Measurements from ENCODE around the gene CAND2. TPM values are rescaled to one million over a fixed set of nuclear protein-coding genes. Genes with fewer than 3 reads are reported as not detected.
"Not testable (repeated sequence)": the region's sequence is repeated elsewhere in the genome, so short reads cannot be mapped to it uniquely, and the experiment has no call there.

Gene CAND2
- total RNA-seq, 2 experiments from 2014 or later = 0.15 TPM; not detected in 1

DNA sequence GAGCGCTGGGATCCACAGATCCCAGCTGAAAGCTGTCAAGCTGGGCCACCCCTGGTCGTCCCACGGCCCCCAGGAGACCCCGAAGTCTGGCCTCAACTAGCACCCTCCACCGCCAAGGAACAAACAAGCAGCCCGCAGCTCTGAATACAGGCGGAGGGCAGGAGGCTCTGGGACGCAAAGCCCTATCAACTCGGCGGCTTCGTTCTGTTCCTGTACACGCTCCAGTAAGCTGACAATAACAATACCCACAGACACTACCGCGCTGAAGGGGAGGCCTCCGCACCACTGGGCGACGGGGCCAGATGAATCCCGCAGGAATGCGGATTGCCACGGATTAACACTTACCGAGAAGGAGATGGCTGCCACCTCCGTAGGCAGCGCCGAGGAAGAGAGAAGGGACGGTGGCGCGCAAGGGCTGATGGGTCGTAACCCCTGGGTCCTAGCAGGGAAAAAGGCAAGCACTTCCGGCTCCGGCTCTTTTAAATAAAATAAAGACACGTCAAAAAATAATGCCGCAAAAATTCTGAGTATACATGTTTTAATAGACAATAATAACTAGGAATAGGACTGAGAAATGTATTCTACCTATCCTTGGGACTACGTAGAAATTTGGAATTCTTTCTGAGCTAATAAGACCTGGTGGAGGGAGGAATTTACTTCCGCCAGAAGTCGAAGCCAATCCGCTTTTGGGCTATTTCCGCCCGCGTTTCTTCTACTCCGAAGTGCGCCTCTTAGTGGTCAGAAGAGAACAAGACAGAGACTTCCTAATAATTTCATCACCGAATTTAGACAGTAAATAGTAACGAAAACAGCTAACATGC lies 44.9 kb downstream of the CAND2 start, which contains the start of gene RPL32:
Gene RPL32 (minus strand): TSS at position 417 of the 821 bp plus-strand sequence. CDS start 1,328 bp downstream, outside the sequence.
- H3K27ac Mint-ChIP-seq = peak within 1 kb of the TSS; percentile 96
- H3K36me3 Mint-ChIP-seq (ENCODE audit: low read depth) = peaks cover 47% of the 10 kb centered on the region
- ChIA-PET CTCF (interaction anchor here (0.6 to 3.4 kb wide), 25 partner anchors 9 to 1337 kb away, joined by 3 to 23 read pairs (median 4); partner anchors contain the start of genes CAND2, LSM3, RAF1 and XPC), POLR2A (interaction anchor here (0.7 to 2.4 kb wide), 16 partner anchors 9 to 1338 kb away, joined by 3 to 17 read pairs (median 5); partner anchors contain the start of genes LSM3, NUP210, RAF1 and XPC)
- DNase-seq = peak; percentile 86
- H3K27me3 Mint-ChIP-seq = peaks cover 2% of the 10 kb centered on the region
- H3K4me3 Mint-ChIP-seq = peak within 1 kb of the TSS; percentile 97
- no peaks in the 10 kb centered on the region for H3K9me3 Mint-ChIP-seq
- peaks cover 46% of the 10 kb centered on the region for H3K4me1 Mint-ChIP-seq

DNA sequence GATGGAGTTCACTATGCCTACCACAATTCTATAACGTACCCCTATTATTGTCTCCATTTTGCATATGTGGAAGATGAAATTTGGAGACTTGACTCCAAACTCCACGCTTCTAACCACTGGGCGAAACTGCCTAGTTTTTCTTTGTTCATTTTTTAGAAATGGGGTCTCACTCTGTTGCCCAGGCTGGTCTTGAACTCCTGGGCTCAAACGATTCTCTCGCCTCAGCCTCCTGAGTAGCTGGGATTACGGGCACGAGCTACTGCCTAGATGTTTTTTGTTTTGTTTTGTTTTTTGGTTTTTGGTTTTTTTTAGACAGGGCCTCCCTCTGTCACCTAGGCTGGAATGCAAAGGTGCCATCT lies 45.5 kb downstream of the CAND2 start:
- Mint-ChIP-seq H3K4me3 (peak overlapping the region; percentile 97), H3K27me3 (peaks cover 2% of the 10 kb centered on the region), H3K36me3 (ENCODE audit: low read depth) (peaks cover 43% of the 10 kb centered on the region), H3K27ac (peak overlapping the region; percentile 96), H3K9me3 (no peaks in the 10 kb centered on the region), H3K4me1 (peaks cover 44% of the 10 kb centered on the region)
- DNase-seq = no peak
- CTCF ChIA-PET = interaction anchor here (0.6 to 3.4 kb wide), 22 partner anchors 10 to 362 kb away, joined by 3 to 23 read pairs (median 5); partner anchors contain the start of genes CAND2 and RAF1
- POLR2A ChIA-PET = interaction anchor here (0.7 to 2.4 kb wide), 14 partner anchors 9 to 1337 kb away, joined by 3 to 17 read pairs (median 5); partner anchors contain the start of genes LSM3, RAF1 and XPC

DNA sequence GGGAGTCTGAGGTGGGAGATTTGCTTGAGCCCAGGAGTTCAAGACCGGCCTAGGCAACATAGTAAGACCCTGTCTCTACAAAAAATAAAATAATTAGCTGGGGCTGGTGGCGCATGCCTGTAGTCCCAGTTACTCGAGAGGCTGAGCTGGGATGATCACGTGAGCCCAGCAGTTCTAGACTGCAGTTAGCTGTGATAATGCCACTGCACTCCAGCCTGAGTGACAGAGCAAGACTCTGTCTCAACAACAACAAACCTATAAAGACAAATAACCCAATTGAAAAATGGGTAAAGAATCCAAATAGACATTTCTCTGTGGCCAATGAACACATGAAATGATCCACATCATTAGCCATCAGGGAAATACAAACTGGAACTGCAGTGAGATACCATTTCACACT lies 46.0 kb downstream of the CAND2 start:
- POLR2A ChIA-PET = interaction anchor here (1.0 to 2.4 kb wide), 4 partner anchors 10 to 152 kb away, joined by 3 to 17 read pairs (median 8); no protein-coding TSS in a partner anchor

DNA sequence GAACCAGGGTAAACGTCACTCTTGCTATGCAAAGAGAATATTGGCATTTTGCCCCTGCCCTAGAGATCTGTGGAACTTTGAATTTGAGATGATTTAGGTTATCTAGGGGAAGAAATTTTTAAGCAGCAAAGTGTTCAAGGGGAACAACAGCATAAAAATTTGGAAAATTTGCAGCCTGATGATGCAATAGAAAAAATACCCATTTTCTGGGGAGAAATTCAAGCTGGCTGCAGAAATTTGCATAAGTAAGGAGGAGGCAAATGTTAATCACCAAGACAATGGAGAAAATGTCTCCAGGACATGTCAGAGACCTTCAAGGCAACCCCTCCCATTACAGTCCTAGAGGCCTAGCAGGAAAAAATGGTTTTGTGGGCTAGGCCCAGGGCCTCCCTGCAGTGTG lies 49.3 kb downstream of the CAND2 start:
- H3K36me3 Mint-ChIP-seq (ENCODE audit: low read depth) = peaks cover 4% of the 10 kb centered on the region
- CTCF ChIA-PET = no interaction called here

More for the DNA sequence above, 46.0 kb downstream of the CAND2 start:
- Mint-ChIP-seq H3K36me3 (ENCODE audit: low read depth) (peaks cover 38% of the 10 kb centered on the region), H3K27ac (no peak overlapping the region), H3K9me3 (no peaks in the 10 kb centered on the region), H3K27me3 (peaks cover 2% of the 10 kb centered on the region), H3K4me1 (peaks cover 39% of the 10 kb centered on the region), H3K4me3 (no peak overlapping the region)
- CTCF ChIA-PET = interaction anchor here (0.8 to 3.4 kb wide), 13 partner anchors 9 to 363 kb away, joined by 3 to 23 read pairs (median 6); no protein-coding TSS in a partner anchor
- no peak for DNase-seq

DNA sequence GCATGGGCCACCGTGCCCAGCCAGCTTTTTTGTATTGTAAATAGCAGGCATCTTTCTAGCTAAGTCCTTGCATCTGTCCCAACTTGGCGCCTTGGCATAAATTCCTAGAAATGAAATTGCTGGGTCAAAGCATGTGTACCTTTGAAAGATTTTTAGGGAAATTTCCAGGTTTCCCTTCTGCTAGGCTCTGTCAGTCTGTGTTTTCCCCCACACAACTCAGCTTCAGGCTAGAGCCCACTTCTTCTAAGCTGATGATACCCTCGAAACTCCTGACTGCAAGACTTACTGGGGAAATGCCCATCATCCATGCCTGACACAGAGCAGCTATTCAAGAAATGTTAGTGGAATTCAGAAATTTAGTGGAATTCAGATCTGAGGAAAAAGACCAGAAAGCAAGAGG lies 55.7 kb downstream of the CAND2 start:
- no peak for DNase-seq
- Mint-ChIP-seq H3K4me3 (no peak overlapping the region), H3K36me3 (ENCODE audit: low read depth) (no peaks in the 10 kb centered on the region), H3K4me1 (no peaks in the 10 kb centered on the region), H3K27me3 (peaks cover 12% of the 10 kb centered on the region), H3K9me3 (no peaks in the 10 kb centered on the region), H3K27ac (no peak overlapping the region)
- POLR2A ChIA-PET = interaction anchor here (1.4 kb wide), 1 partner anchor 11 kb away, joined by 5 read pairs; the partner anchor contains the start of gene RPL32
- CTCF ChIA-PET = interaction anchor here (0.7 to 1.6 kb wide), 2 partner anchors 10 to 39 kb away, joined by 3 to 5 read pairs; partner anchors contain the start of gene RPL32

More for the DNA sequence above, 49.3 kb downstream of the CAND2 start:
- H3K9me3 Mint-ChIP-seq = no peaks in the 10 kb centered on the region
- POLR2A ChIA-PET = no interaction called here
- no peak overlapping the region for H3K27ac Mint-ChIP-seq
- no peak for DNase-seq
- H3K4me1 Mint-ChIP-seq = peaks cover 6% of the 10 kb centered on the region
- H3K27me3 Mint-ChIP-seq = peaks cover 2% of the 10 kb centered on the region
- no peak overlapping the region for H3K4me3 Mint-ChIP-seq

DNA sequence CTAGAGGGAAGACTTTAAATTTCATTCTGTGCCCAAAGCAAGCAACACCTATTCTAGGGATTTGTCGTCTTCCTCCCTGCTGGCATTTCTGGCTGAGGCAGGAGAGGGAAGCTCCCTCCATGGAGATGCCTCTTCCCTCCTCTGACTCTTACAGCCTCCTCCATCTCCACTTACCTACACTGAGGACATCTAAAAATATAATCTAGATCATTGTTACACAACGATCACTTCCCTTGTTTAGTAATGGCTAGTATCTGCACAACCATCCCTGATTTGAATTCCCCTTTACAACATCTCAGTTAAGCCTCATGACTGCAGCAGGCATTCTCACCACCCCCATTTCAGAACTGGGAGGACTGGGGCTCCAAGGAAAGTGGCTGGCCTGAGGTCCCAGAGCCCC lies 57.4 kb downstream of the CAND2 start:
- CTCF ChIA-PET, H3K27ac Mint-ChIP-seq: not testable (repeated sequence)

DNA sequence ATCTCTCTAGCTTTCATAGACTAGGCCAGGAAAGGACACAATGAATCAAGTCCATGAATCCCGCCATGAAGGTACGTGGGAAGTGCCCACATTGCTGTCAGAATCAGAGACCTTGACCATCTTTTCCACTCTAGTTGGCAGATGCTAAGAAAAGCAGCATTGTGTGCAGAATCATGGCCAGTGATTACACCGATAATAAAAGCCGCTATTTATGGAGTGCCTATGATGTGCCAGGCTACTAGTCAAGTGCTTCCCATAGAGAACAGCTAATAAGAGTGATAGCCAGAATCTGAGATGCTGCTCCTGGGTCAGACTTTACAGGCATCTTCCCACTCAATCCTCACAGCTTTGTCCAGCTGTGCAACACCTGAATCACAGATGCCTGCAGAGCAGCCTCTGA lies 58.1 kb downstream of the CAND2 start:
- H3K36me3 Mint-ChIP-seq (ENCODE audit: low read depth) = no peaks in the 10 kb centered on the region
- H3K4me3 Mint-ChIP-seq = no peak overlapping the region
- ChIA-PET POLR2A (interaction anchor here (3.1 kb wide), 1 partner anchor 13 kb away, joined by 9 read pairs; the partner anchor contains the start of gene RPL32), CTCF (no interaction called here)
- no peak overlapping the region for H3K27ac Mint-ChIP-seq
- no peak for DNase-seq
- H3K27me3 Mint-ChIP-seq = peaks cover 14% of the 10 kb centered on the region
- H3K9me3 Mint-ChIP-seq = no peaks in the 10 kb centered on the region
- H3K4me1 Mint-ChIP-seq = no peaks in the 10 kb centered on the region

More for the DNA sequence above, 57.4 kb downstream of the CAND2 start:
- POLR2A ChIA-PET = interaction anchor here (3.1 kb wide), 1 partner anchor 13 kb away, joined by 9 read pairs; the partner anchor contains the start of gene RPL32
- H3K9me3 Mint-ChIP-seq; H3K4me1 Mint-ChIP-seq; H3K36me3 Mint-ChIP-seq (ENCODE audit: low read depth); H3K4me3 Mint-ChIP-seq; DNase-seq: not testable (repeated sequence)
- H3K27me3 Mint-ChIP-seq = peaks cover 14% of the 10 kb centered on the region

DNA sequence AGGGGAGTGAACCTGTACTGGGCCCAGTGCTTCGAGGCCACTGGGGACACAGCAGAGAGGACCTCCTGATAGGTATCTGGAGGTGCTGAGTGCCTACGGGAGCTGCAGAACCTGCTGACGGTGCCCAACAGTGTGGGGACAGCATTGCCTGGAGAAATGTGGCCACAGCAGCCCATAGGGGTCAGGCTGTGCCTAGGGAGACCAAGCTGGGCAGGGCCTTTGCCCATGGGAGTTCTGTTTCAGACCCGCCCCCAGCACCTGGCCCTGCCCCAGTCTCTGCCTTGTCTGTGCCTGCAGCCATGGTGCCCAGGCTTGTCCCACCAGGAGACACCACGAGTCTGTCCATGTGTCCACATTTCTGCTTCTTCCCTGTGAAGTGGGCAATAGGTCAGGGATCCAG lies 60.1 kb downstream of the CAND2 start:
- no peak overlapping the region for H3K4me3 Mint-ChIP-seq
- ChIA-PET POLR2A (interaction anchor here (2.1 kb wide), 1 partner anchor 15 kb away, joined by 8 read pairs; the partner anchor contains the start of gene RPL32), CTCF (interaction anchor here (1.0 kb wide), 1 partner anchor 15 kb away, joined by 3 read pairs; the partner anchor contains the start of gene RPL32)
- no peaks in the 10 kb centered on the region for H3K9me3 Mint-ChIP-seq
- no peak overlapping the region for H3K27ac Mint-ChIP-seq
- H3K36me3 Mint-ChIP-seq (ENCODE audit: low read depth) = no peaks in the 10 kb centered on the region
- H3K4me1 Mint-ChIP-seq = no peaks in the 10 kb centered on the region
- no peak for DNase-seq
- peaks cover 14% of the 10 kb centered on the region for H3K27me3 Mint-ChIP-seq

DNA sequence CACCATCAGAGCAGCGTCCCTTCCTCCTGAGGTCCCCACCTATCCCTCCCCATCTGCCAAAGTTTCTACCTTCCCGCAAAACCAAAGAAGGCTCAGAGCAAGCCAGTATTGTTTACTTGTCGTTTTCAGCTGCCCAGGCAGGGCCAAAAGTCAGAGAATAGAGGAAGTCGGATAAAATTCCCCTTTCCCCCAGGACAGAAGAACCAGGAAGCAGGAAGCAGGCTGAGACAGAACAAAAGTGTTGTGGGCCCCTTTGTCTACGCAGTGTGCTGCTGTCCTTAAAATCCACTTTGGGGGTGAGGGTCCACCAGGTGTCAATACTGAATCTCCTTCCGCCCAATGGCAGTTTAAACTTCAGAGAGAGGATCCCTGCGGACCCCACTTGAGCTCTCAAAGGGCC lies 63.4 kb downstream of the CAND2 start:
- Mint-ChIP-seq H3K9me3 (no peaks in the 10 kb centered on the region), H3K36me3 (ENCODE audit: low read depth) (no peaks in the 10 kb centered on the region), H3K4me3 (no peak overlapping the region), H3K27me3 (peaks cover 5% of the 10 kb centered on the region), H3K27ac (no peak overlapping the region), H3K4me1 (no peaks in the 10 kb centered on the region)
- POLR2A ChIA-PET = no interaction called here
- DNase-seq = no peak
- CTCF ChIA-PET = no interaction called here

DNA sequence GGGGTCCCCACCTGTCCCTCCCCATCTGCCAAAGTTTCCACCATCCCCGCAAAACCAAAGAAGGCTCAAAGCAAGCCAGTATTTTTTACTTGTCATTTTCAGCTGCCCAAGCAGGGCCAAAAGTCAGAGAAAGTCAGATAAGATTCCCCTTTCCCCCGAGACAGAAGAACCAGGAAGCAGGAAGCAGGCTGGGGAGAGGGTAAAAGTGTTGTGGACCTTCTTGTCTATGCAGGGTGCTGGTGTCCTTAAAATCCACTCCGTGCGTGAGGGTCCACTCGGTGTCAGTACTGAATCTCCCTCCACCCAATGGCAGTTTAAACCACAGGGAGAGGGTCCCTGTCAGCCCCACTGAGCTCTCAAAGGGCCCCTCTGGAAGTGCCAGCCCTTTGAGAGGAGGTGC lies 65.1 kb downstream of the CAND2 start:
- no peak overlapping the region for H3K4me3 Mint-ChIP-seq
- H3K27ac Mint-ChIP-seq = no peak overlapping the region
- ChIA-PET CTCF (no interaction called here), POLR2A (no interaction called here)
- no peaks in the 10 kb centered on the region for H3K36me3 Mint-ChIP-seq (ENCODE audit: low read depth)
- peaks cover 5% of the 10 kb centered on the region for H3K9me3 Mint-ChIP-seq
- H3K27me3 Mint-ChIP-seq = peaks cover 9% of the 10 kb centered on the region
- DNase-seq = no peak
- no peaks in the 10 kb centered on the region for H3K4me1 Mint-ChIP-seq

DNA sequence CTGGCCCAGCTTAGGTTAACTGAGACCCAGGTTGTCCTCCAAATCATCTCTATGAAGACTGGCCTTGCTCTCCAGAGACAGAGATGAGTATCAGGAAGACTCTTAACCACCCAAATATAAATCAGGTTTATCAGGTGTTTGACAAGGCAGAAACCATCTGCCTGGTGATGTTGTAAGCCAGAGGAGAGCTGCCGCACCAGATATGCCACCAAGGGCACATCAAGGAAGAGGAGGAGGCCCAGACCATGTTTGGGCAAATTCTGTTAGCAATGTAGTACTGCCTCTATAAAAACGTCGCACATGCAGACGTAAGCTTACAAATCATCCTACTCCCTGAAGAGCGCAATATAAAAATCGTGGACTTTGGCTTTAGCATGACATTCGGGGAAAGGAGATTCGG lies 65.9 kb downstream of the CAND2 start:
- no peak for DNase-seq
- H3K9me3 Mint-ChIP-seq = peaks cover 5% of the 10 kb centered on the region
- ChIA-PET CTCF (no interaction called here), POLR2A (no interaction called here)
- H3K27ac Mint-ChIP-seq = no peak overlapping the region
- H3K4me3 Mint-ChIP-seq = no peak overlapping the region
- no peaks in the 10 kb centered on the region for H3K4me1 Mint-ChIP-seq
- H3K36me3 Mint-ChIP-seq (ENCODE audit: low read depth) = no peaks in the 10 kb centered on the region
- H3K27me3 Mint-ChIP-seq = peaks cover 8% of the 10 kb centered on the region

DNA sequence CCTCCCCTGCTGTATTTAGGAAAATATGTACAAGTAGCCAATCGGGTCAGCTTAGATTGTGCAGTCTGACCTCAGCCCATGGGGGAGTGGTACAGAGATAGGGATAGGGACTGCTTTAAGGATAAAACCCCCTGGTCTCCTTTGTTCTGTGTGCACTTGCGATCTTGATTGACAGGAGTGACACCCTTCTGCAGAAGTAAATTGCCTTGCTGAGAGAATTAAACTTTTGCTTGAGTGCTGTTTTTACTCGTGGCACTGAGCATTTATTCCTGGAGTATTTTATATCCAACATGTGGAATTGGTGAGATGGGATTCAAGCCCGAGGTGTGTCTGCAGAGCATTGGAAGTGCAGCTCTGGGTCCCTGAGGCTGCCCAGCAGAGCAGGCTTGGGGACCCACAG lies 68.8 kb downstream of the CAND2 start:
- Mint-ChIP-seq H3K27me3 (peaks cover 24% of the 10 kb centered on the region), H3K27ac (no peak overlapping the region), H3K4me1 (peaks cover 11% of the 10 kb centered on the region), H3K4me3 (no peak overlapping the region), H3K9me3 (peaks cover 5% of the 10 kb centered on the region), H3K36me3 (ENCODE audit: low read depth) (no peaks in the 10 kb centered on the region)
- ChIA-PET POLR2A (no interaction called here), CTCF (interaction anchor here (2.6 kb wide), 1 partner anchor 26 kb away, joined by 6 read pairs; no protein-coding TSS in a partner anchor)
- DNase-seq = no peak

DNA sequence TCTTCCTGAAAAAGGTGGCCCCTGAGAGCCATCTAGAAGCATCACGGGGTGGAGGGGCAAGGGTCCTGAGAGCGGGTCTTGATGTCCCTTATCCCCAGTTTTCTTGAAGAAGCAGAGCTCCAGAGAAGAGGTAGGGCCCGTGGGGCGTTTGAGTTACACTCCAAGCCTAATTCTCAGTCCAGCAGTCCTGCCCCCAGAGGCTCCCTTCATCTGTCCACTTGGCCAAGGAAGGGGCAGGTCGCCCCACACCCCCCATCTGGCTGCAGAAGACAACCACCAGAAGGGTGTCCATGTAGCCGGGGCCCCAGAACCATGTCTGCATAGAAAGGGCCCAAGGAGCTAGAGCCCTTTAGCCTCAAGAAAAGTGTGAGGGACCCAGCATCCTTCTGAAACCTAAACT lies 70.4 kb downstream of the CAND2 start:
- DNase-seq = no peak
- H3K27ac Mint-ChIP-seq = no peak overlapping the region
- POLR2A ChIA-PET = no interaction called here
- no peaks in the 10 kb centered on the region for H3K36me3 Mint-ChIP-seq (ENCODE audit: low read depth)
- H3K9me3 Mint-ChIP-seq = peaks cover 5% of the 10 kb centered on the region
- peaks cover 28% of the 10 kb centered on the region for H3K27me3 Mint-ChIP-seq
- H3K4me3 Mint-ChIP-seq = no peak overlapping the region
- CTCF ChIA-PET = interaction anchor here (0.7 to 1.2 kb wide), 2 partner anchors 11 to 24 kb away, joined by 3 to 4 read pairs; no protein-coding TSS in a partner anchor
- peaks cover 19% of the 10 kb centered on the region for H3K4me1 Mint-ChIP-seq

Measured in activated CD4-positive, alpha-beta memory T cell treated with anti-CD3 and anti-CD28 coated beads, Interleukin-2, amount 10 ng/mL, durations not matched to agents 7 days and 5 days (primary cell).